Measurements from ENCODE around the gene RBMS1.

GRCh38 chr2:160408959-160409291 lies 84.7 kb downstream of the RBMS1 start:
- TF ChIP-seq CTCF (IDR thresholded peaks at IDR 0.05; ENCODE audit: insufficient read depth, low read depth, low read length) = no peak
- TF ChIP-seq EZH2 (IDR thresholded peaks at IDR 0.05; ENCODE audit: insufficient read depth, low read length) = no peak
